GM12875 (cell line): ENCODE data around the gene CD207.
"Not testable (repeated sequence)": the region's sequence is repeated elsewhere in the genome, so short reads cannot be mapped to it uniquely, and the experiment has no call there.

ENCODE experiments used
- H3K4me3 ChIP-seq: one replicate; pipeline ENCODE4 v1.5.1; 2011; ENCODE audit warnings: low read depth, low read length, control low read depth
- CTCF ChIP-seq: IDR thresholded peaks from 2 replicates; pipeline ENCODE4 v1.5.1; 2011; ENCODE audit warnings: low read depth, mild to moderate bottlenecking, control low read depth, inconsistent platforms, low read length, moderate library complexity, borderline replicate concordance; ENCODE audit not compliant: insufficient read depth

CD207 gene

GRCh38 chr2:70806013-70806412 lies 29.6 kb downstream of the CD207 start:
- TF ChIP-seq CTCF, result no peak
- H3K4me3 ChIP-seq, result no peak overlapping the region

- no peak overlapping the region for H3K4me3 ChIP-seq
- TF ChIP-seq CTCF, result no peak
Observed at GRCh38 chr2:70801607-70802263, 33.9 kb downstream of the CD207 start.

GRCh38 chr2:70799706-70800105 lies 35.9 kb downstream of the CD207 start:
- H3K4me3 ChIP-seq, result no peak overlapping the region
- no peak for TF ChIP-seq CTCF

DNA sequence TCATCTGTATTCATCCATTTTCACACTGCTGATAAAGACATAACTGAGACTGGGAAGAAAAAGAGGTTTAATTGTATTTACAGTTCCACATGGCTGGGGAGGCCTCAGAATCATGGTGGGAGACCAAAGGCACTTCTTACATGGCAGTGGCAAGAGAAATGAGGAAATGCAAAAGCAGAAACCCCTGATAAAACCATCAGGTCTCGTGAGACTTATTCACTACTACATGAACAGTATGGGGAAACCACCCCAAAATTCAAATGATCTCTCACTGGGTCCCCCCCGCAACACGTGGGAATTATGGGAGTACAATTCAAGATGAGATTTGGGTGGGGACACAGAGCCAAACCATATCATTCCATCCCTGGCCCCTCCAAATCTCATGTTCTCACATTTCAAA lies 37.6 kb downstream of the CD207 start:
- H3K4me3 ChIP-seq, result not testable (repeated sequence)

GRCh38 chr2:70797506-70797905 lies 38.1 kb downstream of the CD207 start:
- no peak overlapping the region for H3K4me3 ChIP-seq
- TF ChIP-seq CTCF, result no peak

- H3K4me3 ChIP-seq, result no peak overlapping the region
- no peak for TF ChIP-seq CTCF
Observed at GRCh38 chr2:70796262-70796661, 39.4 kb downstream of the CD207 start.

DNA sequence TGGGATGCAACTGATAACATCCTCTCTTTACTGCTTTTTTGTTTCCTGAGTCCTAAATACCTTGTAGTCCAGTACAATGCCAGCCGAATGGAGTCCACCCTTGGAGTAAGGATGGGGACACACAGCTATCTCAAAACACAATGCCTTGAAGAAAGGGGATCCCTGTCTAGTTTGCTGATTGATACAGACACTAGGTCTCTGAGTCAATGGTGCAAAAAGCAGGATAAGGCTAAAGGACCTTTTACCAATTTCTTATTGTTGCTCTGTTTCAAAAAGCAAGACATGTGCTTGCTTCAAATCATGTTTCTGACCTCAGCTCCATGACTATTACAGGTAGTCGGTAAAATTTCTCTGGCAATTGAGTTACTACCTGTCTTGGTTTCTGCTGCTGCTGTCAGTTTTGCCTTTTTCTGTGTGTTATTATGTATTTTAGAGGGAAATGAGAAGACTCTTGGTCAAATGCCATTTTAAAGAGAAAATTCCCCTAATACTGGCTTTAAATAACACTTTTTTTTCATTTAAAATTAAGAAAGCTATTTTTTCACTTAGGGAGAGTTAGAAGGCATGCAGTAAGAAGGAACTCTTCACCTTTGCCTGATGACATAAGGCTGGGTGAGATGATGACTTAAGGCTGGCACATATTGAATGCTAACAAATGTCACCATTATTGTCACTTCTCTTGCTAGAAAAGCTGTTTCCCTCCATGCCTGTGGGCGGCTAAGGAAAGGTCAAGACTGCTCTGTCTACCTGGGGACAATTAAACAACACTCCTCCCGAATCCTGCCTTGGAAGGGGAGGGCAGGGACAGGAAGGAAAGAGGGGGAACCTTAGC lies 40.2 kb downstream of the CD207 start:
- no peak for TF ChIP-seq CTCF
- no peak overlapping the region for H3K4me3 ChIP-seq
